Adrenal gland (tissue), 12 donors: ENCODE results near the gene LRP10. TPM values are rescaled to one million over a fixed set of nuclear protein-coding genes. Genes with fewer than 3 reads are reported as not detected.
"Not testable (repeated sequence)": the region's sequence is repeated elsewhere in the genome, so short reads cannot be mapped to it uniquely, and the experiment has no call there.

Experiments
- DNase-seq, 7 donors: peaks; one replicate each; pipeline ENCODE4 v3.0.0-alpha.2; 2019 to 2020
- H3K27ac ChIP-seq, 5 donors: fragments of 200-600 bp; sonication (generic) in 4 of 5; 1 replicate in 3 of 5; 2 replicates in 2 of 5; pipeline versions ENCODE4 v1.5.1 to v1.8.0; 2016 to 2020; ENCODE audit warnings: mild to moderate bottlenecking in 1 of 5
- H3K27me3 ChIP-seq: fragments of 200-600 bp; 2 replicates; pipeline ENCODE4 v1.8.0; 2021
- H3K36me3 ChIP-seq, 2 donors: fragments of 200-600 bp; replicated peaks in 1 of 2; 1 replicate in 1 of 2; 2 replicates in 1 of 2; pipeline versions ENCODE4 v1.5.1 to v1.8.0; 2018 to 2022
- H3K4me1 ChIP-seq, 2 donors: fragments of 200-600 bp; replicated peaks in 1 of 2; 1 replicate in 1 of 2; 2 replicates in 1 of 2; pipeline versions ENCODE4 v1.5.1 to v1.8.0; 2018 to 2021
- H3K4me3 ChIP-seq, 4 donors: fragments of 200-600 bp; sonication (generic) in 3 of 4; one replicate each; pipeline ENCODE4 v1.5.1; 2016 to 2018
- H3K9me3 ChIP-seq, 3 donors: fragments of 200-600 bp; sonication (generic) in 1 of 3; replicated peaks in 1 of 3; 1 replicate in 2 of 3; 2 replicates in 1 of 3; pipeline versions ENCODE4 v1.5.1 to v1.8.0; 2016 to 2021
- CTCF ChIP-seq, 6 experiments: fragments of 450-650 bp in 4 of 6; fragments of 200-600 bp in 2 of 6; sonication (generic) in 1 of 6; IDR thresholded peaks; 1 replicate in 5 of 6; 2 replicates in 1 of 6; pipeline versions ENCODE4 v1.5.1 to v1.8.0; 2016 to 2021; ENCODE audit warnings: antibody characterized with exemption in 6 of 6, mild to moderate bottlenecking in 2 of 6, moderate library complexity in 1 of 6
- POLR2A ChIP-seq, 2 donors: fragments of 450-650 bp; IDR thresholded peaks; one replicate each; pipeline ENCODE4 v1.6.1; 2017; ENCODE audit warnings: antibody characterized with exemption in 2 of 2, mild to moderate bottlenecking in 2 of 2, moderate library complexity in 1 of 2
- WGBS, 4 donors: extraction: QIAGEN DNeasy Blood & Tissue Kit in 2 of 4; methylation state at CpG; one replicate each; pipeline versions ENCODE4 v1.1.5 to v1.1.7; 2013 to 2017; 5-methylcytosine and 5-hydroxymethylcytosine counted together
- intact Hi-C, 2 donors: fragments of 100-400 bp; cut with DNase I; formaldehyde crosslinking; loops; one replicate each; pipeline versions ENCODE4 v1.14.1 to v1.15.0; 2022 to 2023
- polyA plus RNA-seq, 3 donors: library from polyadenylated mRNA; stranded (reverse); fragments of 200-250 nt in 2 of 3; fragments of 350-450 nt in 1 of 3; fragmentation: Illumina TruSeq in 1 of 3; extraction: RNeasy Lipid Tissue Mini Kit (QIAGEN cat#74804) in 1 of 3; gene quantifications; one replicate each; pipeline ENCODE4 v1.2.3, GENCODE V29; 2013 to 2014
- total RNA-seq, 9 donors: library from RNA; depleted of rRNA in 4 of 9; stranded (reverse); fragments of >200 nt in 4 of 9; fragments of 120-200 nt in 1 of 9; fragmentation: NEBNext Ultra II Directional in 1 of 9; extraction: Animal tissue kit (Norgen Biotek cat#: 25700) in 1 of 9; gene quantifications; one replicate each; pipeline versions ENCODE4 v1.1.0 to v1.2.4, GENCODE V29; 2013 to 2023
- donor health status: healthy with polysubstance abuse.
- donor health status: Bipolar disorder and iron deficiency.
- donor health status: DM: yes; HTN: yes; CAD: no.
- donor health status: DM: no; HTN: no; CAD: no.
- donor health status: DM: no; HTN: no; CAD: no.
- donor health status: DM: yes; HTN: yes; CAD: no.

Gene LRP10
- total and polyA plus RNA-seq, 12 donors = 13.1 to 207 (median 83.2) TPM

GRCh38 chr14:22906073-22906472 lies 34.5 kb downstream of the LRP10 start:
- no peak for TF ChIP-seq POLR2A (IDR thresholded peaks at IDR 0.05)
- TF ChIP-seq CTCF (IDR thresholded peaks at IDR 0.05) = no peak
- DNase-seq = no peak
- 95 to 97% (median 96%) methylated on average over 20 of the region's 20 CpGs for WGBS, 4 donors
- no peaks in the 10 kb centered on the region for H3K27me3 ChIP-seq
- H3K4me3 ChIP-seq = no peak overlapping the region
- intact Hi-C loops = no loop called here
- H3K9me3 ChIP-seq = no peaks in the 10 kb centered on the region
- peaks cover 8 to 15% of the 10 kb centered on the region in 2 donors for H3K4me1 ChIP-seq
- peaks cover 0 to 95% of the 10 kb centered on the region in 2 donors for H3K36me3 ChIP-seq
- no peak overlapping the region for H3K27ac ChIP-seq

- H3K9me3 ChIP-seq = no peaks in the 10 kb centered on the region
- H3K36me3 ChIP-seq = peaks cover 0 to 87% of the 10 kb centered on the region in 2 donors
- no peaks in the 10 kb centered on the region for H3K27me3 ChIP-seq
- H3K4me3 ChIP-seq = no peak overlapping the region
- no peak for TF ChIP-seq CTCF (IDR thresholded peaks at IDR 0.05)
- TF ChIP-seq POLR2A (IDR thresholded peaks at IDR 0.05) = no peak
- WGBS, 4 donors = 74 to 82% (median 78%) methylated on average over 3 of the region's 3 CpGs
- no peak for DNase-seq
- peaks cover 8 to 15% of the 10 kb centered on the region in 2 donors for H3K4me1 ChIP-seq
- intact Hi-C loops = no loop called here
- peak overlapping the region in 1 of 5 donors; percentile 9 for H3K27ac ChIP-seq
These were observed 35.9 kb downstream of the LRP10 start for GRCh38 chr14:22907429-22907828.

- no peaks in the 10 kb centered on the region for H3K27me3 ChIP-seq
- intact Hi-C loops = no loop called here
- H3K9me3 ChIP-seq = no peaks in the 10 kb centered on the region
- H3K4me3 ChIP-seq = no peak overlapping the region
- peak in 1 of 7 donors; percentile 47 for DNase-seq
- peaks cover 3 to 11% of the 10 kb centered on the region in 2 donors for H3K4me1 ChIP-seq
- TF ChIP-seq CTCF (IDR thresholded peaks at IDR 0.05) (no peak), POLR2A (IDR thresholded peaks at IDR 0.05) (no peak)
- H3K36me3 ChIP-seq = peaks cover 0 to 76% of the 10 kb centered on the region in 2 donors
- peak overlapping the region in 3 of 5 donors; percentile 3 to 40 (median 23) for H3K27ac ChIP-seq
- WGBS, 4 donors = 67 to 81% (median 70%) methylated on average over 8 of the region's 8 CpGs
These were observed 37.1 kb downstream of the LRP10 start for GRCh38 chr14:22908601-22909000.

- H3K27ac ChIP-seq = no peak overlapping the region
- no peaks in the 10 kb centered on the region for H3K9me3 ChIP-seq
- H3K4me3 ChIP-seq = no peak overlapping the region
- peaks cover 0 to 18% of the 10 kb centered on the region in 2 donors for H3K4me1 ChIP-seq
- intact Hi-C loops = no loop called here
- TF ChIP-seq POLR2A (IDR thresholded peaks at IDR 0.05) = no peak
- no peak for TF ChIP-seq CTCF (IDR thresholded peaks at IDR 0.05)
- peaks cover 0 to 53% of the 10 kb centered on the region in 2 donors for H3K36me3 ChIP-seq
- WGBS, 4 donors = 88 to 93% (median 89%) methylated on average over 5 of the region's 5 CpGs
- no peak for DNase-seq
- H3K27me3 ChIP-seq = no peaks in the 10 kb centered on the region
These were observed 39.4 kb downstream of the LRP10 start for GRCh38 chr14:22910916-22911315.

GRCh38 chr14:22914836-22915235 lies 43.3 kb downstream of the LRP10 start:
- H3K36me3 ChIP-seq = peaks cover 0 to 14% of the 10 kb centered on the region in 2 donors
- H3K27me3 ChIP-seq, H3K4me3 ChIP-seq, H3K27ac ChIP-seq, intact Hi-C loops, H3K9me3 ChIP-seq, DNase-seq: not testable (repeated sequence)
- 89 to 97% (median 93%) methylated on average over 4 of the region's 4 CpGs for WGBS, 4 donors
- peaks cover 15 to 37% of the 10 kb centered on the region in 2 donors for H3K4me1 ChIP-seq
